K562 (cell line): ENCODE data around the gene CNR1. TPM values are rescaled to one million over a fixed set of nuclear protein-coding genes. Genes with fewer than 3 reads are reported as not detected.
A peak's percentile ranks its signal among the peaks of the same experiment; 100 is the strongest.

Source experiments
- ATAC-seq: fragments of 200-7000 bp; cut with Tn5 transposase; 3 replicates; pipeline ENCODE4 v1.9.1; 2020; ENCODE audit warnings: moderate library complexity
- BruUV-seq: library from RNA; stranded (reverse); fragments of 400-500 nt; replicated peaks from 2 replicates; lab custom pipeline; 2021; lab: Mats Ljungman, UMichigan
- CTCF ChIA-PET: fragments of 300-600 bp; formaldehyde crosslinking; extraction: SDS; loops from one replicate; lab custom pipeline; 2021; ENCODE audit warnings: low intra/inter-chr PET ratio; lab: Yijun Ruan, JAX
- POLR2A ChIA-PET: fragments of 300-600, 350-650 bp; sonication (Branson Sonifier 250); formaldehyde crosslinking; extraction: SDS; loops from one replicate; lab custom pipeline; 2021; ENCODE audit warnings: antibody characterized with exemption, inconsistent platforms; lab: Yijun Ruan, JAX
- DNase-seq, 4 experiments: peaks; one replicate each; pipeline versions ENCODE4 v3.0.0 to v3.0.0-alpha.2; 2011 to 2018; ENCODE audit warnings: low spot score in 3 of 4, mixed read lengths in 3 of 4; ENCODE audit errors: extremely low read depth in 1 of 4
- FAIRE-seq: peaks from 2 replicates; lab custom pipeline; 2011; peaks lifted over from hg19 to GRCh38; lab: Jason Lieb, UNC
- H2AFZ ChIP-seq: 2 replicates; pipeline ENCODE4 v1.6.0; 2011; ENCODE audit warnings: low read depth, low read length, control low read depth, inconsistent platforms
- H3K27ac ChIP-seq: fragments of 200-600 bp; 3 replicates; pipeline ENCODE4 v1.8.0; 2011; ENCODE audit warnings: low read depth, mild to moderate bottlenecking, control low read depth, inconsistent platforms, low read length, moderate library complexity, mixed read lengths; ENCODE audit errors: extremely low read depth
- H3K27me3 ChIP-seq, 2 experiments: fragments of 300-600 bp in 1 of 2; 2 replicates in 1 of 2; 3 replicates in 1 of 2; pipeline versions ENCODE4 v1.6.0 to v1.8.0; 2011; ENCODE audit warnings: inconsistent platforms in 2 of 2, low read length in 2 of 2, mild to moderate bottlenecking in 1 of 2, mixed read lengths in 1 of 2, moderate library complexity in 1 of 2; ENCODE audit not compliant: control insufficient read depth in 2 of 2, insufficient read depth in 2 of 2
- H3K36me3 ChIP-seq: fragments of 300-600 bp; 3 replicates; pipeline ENCODE4 v1.8.0; 2011; ENCODE audit warnings: mild to moderate bottlenecking, low read length, inconsistent platforms; ENCODE audit not compliant: control insufficient read depth, insufficient read depth
- H3K4me1 ChIP-seq, 2 experiments: fragments of 200-600 bp in 1 of 2; replicated peaks in 1 of 2; 2 replicates in 1 of 2; 3 replicates in 1 of 2; pipeline versions ENCODE4 v1.5.1 to v1.8.0; 2011; ENCODE audit warnings: inconsistent platforms in 2 of 2, low read length in 2 of 2, mild to moderate bottlenecking in 1 of 2, mixed read lengths in 1 of 2, moderate library complexity in 1 of 2; ENCODE audit not compliant: control insufficient read depth in 2 of 2, insufficient read depth in 2 of 2
- H3K4me2 ChIP-seq: 2 replicates; pipeline ENCODE4 v1.6.1; 2011; ENCODE audit warnings: low read length, control low read depth, inconsistent platforms, mixed read lengths; ENCODE audit not compliant: insufficient read depth
- H3K4me3 ChIP-seq: fragments of 200-600 bp; sonication (generic), shearing (Covaris generic); 2 replicates; pipeline ENCODE4 v1.5.1; 2016; ENCODE audit warnings: control low read depth, inconsistent platforms
- H3K79me2 ChIP-seq: fragments of 200-600 bp; 3 replicates; pipeline ENCODE4 v1.8.0; 2011; ENCODE audit warnings: low read length, inconsistent platforms; ENCODE audit not compliant: control insufficient read depth, insufficient read depth
- H3K9ac ChIP-seq, 2 experiments: 2 replicates each; pipeline versions ENCODE4 v1.6.0 to v1.6.1; 2011; ENCODE audit warnings: low read depth in 2 of 2, low read length in 2 of 2, control low read depth in 1 of 2, inconsistent platforms in 1 of 2, mild to moderate bottlenecking in 1 of 2, mixed read lengths in 1 of 2; ENCODE audit not compliant: insufficient read depth in 1 of 2
- H3K9me1 ChIP-seq: one replicate; pipeline ENCODE4 v1.6.0; 2011; ENCODE audit warnings: inconsistent platforms, mild to moderate bottlenecking, low read length, moderate library complexity; ENCODE audit not compliant: control insufficient read depth, insufficient read depth
- H3K9me3 ChIP-seq: replicated peaks from 2 replicates; pipeline ENCODE4 v1.5.1; 2011; ENCODE audit warnings: low read depth, low read length, inconsistent platforms; ENCODE audit not compliant: control insufficient read depth, insufficient read depth
- H4K20me1 ChIP-seq: replicated peaks from 2 replicates; pipeline ENCODE4 v1.6.1; 2011; ENCODE audit warnings: low read length, inconsistent platforms, mixed read lengths; ENCODE audit not compliant: control insufficient read depth, insufficient read depth
- ARID1B ChIP-seq: fragments of 450-650 bp; IDR thresholded peaks from 2 replicates; pipeline ENCODE4 v1.6.1; 2016; ENCODE audit warnings: antibody characterized with exemption, mild to moderate bottlenecking, inconsistent platforms
- ARID3B ChIP-seq: fragments of 250-450 bp; sonication (Bioruptor Pico); IDR thresholded peaks from 2 replicates; pipeline ENCODE4 v1.4.0; 2020; ENCODE audit warnings: borderline replicate concordance
- ATF7 ChIP-seq: fragments of 450-650 bp; IDR thresholded peaks from 2 replicates; pipeline ENCODE4 v1.7.1; 2014; ENCODE audit warnings: mild to moderate bottlenecking, moderate library complexity
- BCOR ChIP-seq: fragments of 450-650 bp; IDR thresholded peaks from 2 replicates; pipeline ENCODE4 v1.6.1; 2016
- CHD4 ChIP-seq: fragments of 200-600 bp; sonication (generic); IDR thresholded peaks from 3 replicates; pipeline ENCODE4 v1.6.1; 2012; ENCODE audit warnings: low read depth, mild to moderate bottlenecking, mixed read lengths, low read length, inconsistent platforms; ENCODE audit not compliant: insufficient read depth, insufficient replicate concordance, poor library complexity, severe bottlenecking
- EP400 ChIP-seq: fragments of 450-650 bp; IDR thresholded peaks from 2 replicates; pipeline ENCODE4 v1.6.1; 2017; ENCODE audit warnings: antibody characterized with exemption, mild to moderate bottlenecking, moderate library complexity
- FOXK2 ChIP-seq, 2 experiments: fragments of 450-650 bp; IDR thresholded peaks in 1 of 2; conservative IDR thresholded peaks in 1 of 2; 2 replicates each; pipeline ENCODE4 v1.6.1; 2016; ENCODE audit warnings: low read depth in 2 of 2, mild to moderate bottlenecking in 1 of 2
- KLF10 ChIP-seq: fragments of 250-450 bp; sonication (Bioruptor Pico); IDR thresholded peaks from 2 replicates; pipeline ENCODE4 v1.6.1; 2021; ENCODE audit warnings: matching md5 sums
- KLF16 ChIP-seq: IDR thresholded peaks from 2 replicates; pipeline ENCODE4 v1.6.1; 2016; ENCODE audit warnings: antibody characterized with exemption
- PURB ChIP-seq: sonication (generic); formaldehyde crosslinking; IDR thresholded peaks from 2 replicates; pipeline ENCODE4 v1.9.0; 2021; ENCODE audit warnings: low read depth, mild to moderate bottlenecking, missing genetic modification reagents
- RB1 ChIP-seq: fragments of 450-650 bp; IDR thresholded peaks from 2 replicates; pipeline ENCODE4 v1.6.1; 2017; ENCODE audit warnings: low read depth, mild to moderate bottlenecking
- TAL1 ChIP-seq: fragments of 450-650 bp; IDR thresholded peaks from 2 replicates; pipeline ENCODE4 v1.6.1; 2016; ENCODE audit warnings: mild to moderate bottlenecking
- TBP ChIP-seq: optimal IDR thresholded peaks from 2 replicates; pipeline ENCODE3; 2011; ENCODE audit warnings: low read depth, low read length, improper control_type of control experiment
- ZNF165 ChIP-seq: fragments of 250-450 bp; sonication (Bioruptor Pico); IDR thresholded peaks from 2 replicates; pipeline ENCODE4 v1.4.0; 2020; ENCODE audit warnings: borderline replicate concordance
- ZNF217 ChIP-seq: sonication (generic); formaldehyde crosslinking; IDR thresholded peaks from 2 replicates; pipeline ENCODE4 v1.8.0; 2022; ENCODE audit warnings: mild to moderate bottlenecking, missing genetic modification reagents
- ZNF347 ChIP-seq: fragments of 450-650 bp; formaldehyde crosslinking; IDR thresholded peaks from 2 replicates; pipeline ENCODE4 v1.4.0; 2020; ENCODE audit warnings: low read depth, mild to moderate bottlenecking, moderate library complexity
- ZNF589 ChIP-seq: fragments of 200-800 bp; sonication (Bioruptor generic); IDR thresholded peaks from 2 replicates; pipeline ENCODE4 v1.6.1; 2016; ENCODE audit warnings: low read depth, missing genetic modification characterization, missing compliant biosample characterization
- ZNF780A ChIP-seq: fragments of 250-450 bp; sonication (Bioruptor Pico); IDR thresholded peaks from 2 replicates; pipeline ENCODE4 v1.5.0; 2021; ENCODE audit warnings: mild to moderate bottlenecking
- ZSCAN29 ChIP-seq: fragments of 450-650 bp; IDR thresholded peaks from 2 replicates; pipeline ENCODE4 v1.6.1; 2017
- WGBS: fragments of 100-300 bp; shearing (Covaris generic); methylation state at CpG from one replicate; pipeline ENCODE4 v1.1.6; 2016; ENCODE audit warnings: low coverage, mixed read lengths; ENCODE audit not compliant: insufficient coverage; ENCODE audit errors: missing lambda C conversion rate; 5-methylcytosine and 5-hydroxymethylcytosine counted together
- in situ Hi-C: fragments of 300-500 bp; cut with MboI; formaldehyde crosslinking; loops from 4 replicates; pipeline ENCODE4 v1.15.0; 2018; ENCODE audit warnings: inconsistent platforms, mixed read lengths
- intact Hi-C: fragments of 100-400 bp; cut with micrococcal nuclease; formaldehyde crosslinking; loops from 2 replicates; pipeline ENCODE4 v1.14.2; 2022
- polyA plus RNA-seq, 8 experiments: library from polyadenylated mRNA; depleted of rRNA in 4 of 8; stranded (reverse) in 5 of 8; unstranded in 3 of 8; fragments of >200 nt; fragmentation: Nextera tagmentation in 2 of 8; fragmentation: Illumina TruSeq in 1 of 8; extraction: Ambion mirVana in 2 of 8; extraction: Trizol in 1 of 8; gene quantifications; 2 replicates each; pipeline versions ENCODE4 v1.2.1 to v1.2.3, GENCODE V29; 2011 to 2014; ENCODE audit warnings: inconsistent platforms in 1 of 8, missing spikeins in 1 of 8
- total RNA-seq, 7 experiments: library from RNA; depleted of rRNA in 6 of 7; stranded (reverse); fragments of >200 nt in 6 of 7; fragmentation: Illumina TruSeq in 2 of 7; extraction: Trizol in 2 of 7; gene quantifications; 2 replicates each; pipeline versions ENCODE4 v1.2.1 to v1.2.3, GENCODE V29; 2011 to 2021; ENCODE audit warnings: low replicate concordance in 1 of 7
- TF ChIP-seq, protein P1 (sequence below): fragments of 450-650 bp; IDR thresholded peaks from 2 replicates; pipeline ENCODE4 v1.6.1; 2016; ENCODE audit warnings: mild to moderate bottlenecking
- TF ChIP-seq, protein P2 (sequence below): IDR thresholded peaks from 2 replicates; pipeline ENCODE4 v1.6.1; 2014; ENCODE audit warnings: antibody characterized with exemption

CNR1 gene
- total and polyA plus RNA-seq, 9 of the 15 experiments (the other 6 are each of a cell fraction or from before 2014, with no cell fraction given): 0.50 to 1.9 (median 1.2) TPM; not detected in 1

GRCh38 chr6:88171312-88171711, 5.2 kb upstream of the CNR1 start:
- Histone ChIP-seq H3K27ac (no peak overlapping the region), H3K4me2 (no peak overlapping the region), H3K9ac (no peak overlapping the region), H3K36me3 (no peaks in the 10 kb centered on the region), H3K27me3 (peaks cover 3 to 26% of the 10 kb centered on the region in 2 experiments; a peak in 3 of 5 replicates), H3K9me1 (no peaks in the 10 kb centered on the region), H3K4me3 (no peak overlapping the region), H2AFZ (no peak overlapping the region), H3K4me1 (peaks cover 0 to 13% of the 10 kb centered on the region in 2 experiments; a peak in 3 of 5 replicates), H4K20me1 (no peaks in the 10 kb centered on the region; the same call in 1 of the 2 replicates), H3K79me2 (no peaks in the 10 kb centered on the region), H3K9me3 (no peaks in the 10 kb centered on the region)
- 0% methylated on average over 2 of the region's 2 CpGs for WGBS
- BruUV-seq: no TSS peak
- DNase-seq: peak in 2 of 4 experiments; percentile 30 to 52
- ChIA-PET CTCF (no interaction called here), POLR2A (no interaction called here)
- intact Hi-C loops: no loop called here
- in situ Hi-C loops: no loop called here
- ATAC-seq: peak; percentile 56; the same call in 2 of the 3 replicates
- FAIRE-seq: peak; percentile 63
- TF ChIP-seq ZSCAN29: no peak
- TF ChIP-seq ZNF165 (CRISPR knock-in tag): no peak
- no peak for TF ChIP-seq FOXK2 (conservative IDR thresholded peaks at IDR 0.05 in 1 of 2, IDR thresholded peaks at IDR 0.05 in 1 of 2; ENCODE audit: low read depth in 2 of 2)
- no peak for TF ChIP-seq BCOR
- TF ChIP-seq ARID3B (CRISPR knock-in tag): no peak
- TF ChIP-seq EP400: no peak
- TF ChIP-seq ZNF589 (CRISPR knock-in tag): no peak
- TF ChIP-seq ATF7: no peak
- no peak for TF ChIP-seq ZNF347 (CRISPR knock-in tag)
- no peak for TF ChIP-seq ZNF217 (CRISPR knock-in tag)
- no peak for TF ChIP-seq CHD4
- no peak for TF ChIP-seq PURB (CRISPR knock-in tag)
- TF ChIP-seq ARID1B: peak; percentile 92
- peak; percentile 86 for TF ChIP-seq KLF16
- no peak for TF ChIP-seq RB1
- no peak for TF ChIP-seq KLF10 (CRISPR knock-in tag)
- TF ChIP-seq, protein P1, sequence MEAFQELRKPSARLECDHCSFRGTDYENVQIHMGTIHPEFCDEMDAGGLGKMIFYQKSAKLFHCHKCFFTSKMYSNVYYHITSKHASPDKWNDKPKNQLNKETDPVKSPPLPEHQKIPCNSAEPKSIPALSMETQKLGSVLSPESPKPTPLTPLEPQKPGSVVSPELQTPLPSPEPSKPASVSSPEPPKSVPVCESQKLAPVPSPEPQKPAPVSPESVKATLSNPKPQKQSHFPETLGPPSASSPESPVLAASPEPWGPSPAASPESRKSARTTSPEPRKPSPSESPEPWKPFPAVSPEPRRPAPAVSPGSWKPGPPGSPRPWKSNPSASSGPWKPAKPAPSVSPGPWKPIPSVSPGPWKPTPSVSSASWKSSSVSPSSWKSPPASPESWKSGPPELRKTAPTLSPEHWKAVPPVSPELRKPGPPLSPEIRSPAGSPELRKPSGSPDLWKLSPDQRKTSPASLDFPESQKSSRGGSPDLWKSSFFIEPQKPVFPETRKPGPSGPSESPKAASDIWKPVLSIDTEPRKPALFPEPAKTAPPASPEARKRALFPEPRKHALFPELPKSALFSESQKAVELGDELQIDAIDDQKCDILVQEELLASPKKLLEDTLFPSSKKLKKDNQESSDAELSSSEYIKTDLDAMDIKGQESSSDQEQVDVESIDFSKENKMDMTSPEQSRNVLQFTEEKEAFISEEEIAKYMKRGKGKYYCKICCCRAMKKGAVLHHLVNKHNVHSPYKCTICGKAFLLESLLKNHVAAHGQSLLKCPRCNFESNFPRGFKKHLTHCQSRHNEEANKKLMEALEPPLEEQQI: no peak; the same call in 1 of the 2 replicates
- TF ChIP-seq TAL1: peak; percentile 91
- TF ChIP-seq, protein P2, sequence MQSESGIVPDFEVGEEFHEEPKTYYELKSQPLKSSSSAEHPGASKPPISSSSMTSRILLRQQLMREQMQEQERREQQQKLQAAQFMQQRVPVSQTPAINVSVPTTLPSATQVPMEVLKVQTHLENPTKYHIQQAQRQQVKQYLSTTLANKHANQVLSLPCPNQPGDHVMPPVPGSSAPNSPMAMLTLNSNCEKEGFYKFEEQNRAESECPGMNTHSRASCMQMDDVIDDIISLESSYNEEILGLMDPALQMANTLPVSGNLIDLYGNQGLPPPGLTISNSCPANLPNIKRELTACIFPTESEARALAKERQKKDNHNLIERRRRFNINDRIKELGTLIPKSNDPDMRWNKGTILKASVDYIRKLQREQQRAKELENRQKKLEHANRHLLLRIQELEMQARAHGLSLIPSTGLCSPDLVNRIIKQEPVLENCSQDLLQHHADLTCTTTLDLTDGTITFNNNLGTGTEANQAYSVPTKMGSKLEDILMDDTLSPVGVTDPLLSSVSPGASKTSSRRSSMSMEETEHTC: no peak
- no peak for TF ChIP-seq ZNF780A (CRISPR knock-in tag)
- no peak for TF ChIP-seq TBP
